Smooth muscle cell (in vitro differentiated cells): Measurements from ENCODE around the gene BLOC1S6. TPM values are rescaled to one million over a fixed set of nuclear protein-coding genes. Genes with fewer than 3 reads are reported as not detected.

Experiments used
- DNase-seq: peaks from one replicate; lab custom pipeline; 2025; ENCODE audit not compliant: unreplicated experiment; lab: John Stamatoyannopoulos, UW
- H2AFZ ChIP-seq: fragments of 200-600 bp; sonication (generic); 2 replicates; pipeline ENCODE4 v1.6.0; 2016; ENCODE audit warnings: antibody characterized with exemption, low read depth, mild to moderate bottlenecking
- H3F3A ChIP-seq: fragments of 200-600 bp; sonication (generic); 2 replicates; pipeline ENCODE4 v1.6.0; 2017; ENCODE audit warnings: antibody characterized with exemption, low read depth
- H3K27ac ChIP-seq: fragments of 200-600 bp; sonication (generic); 2 replicates; pipeline ENCODE4 v1.5.1; 2016; ENCODE audit warnings: low read depth, mild to moderate bottlenecking
- H3K27me3 ChIP-seq: fragments of 200-600 bp; sonication (generic); 2 replicates; pipeline ENCODE4 v1.6.1; 2016; ENCODE audit warnings: low read depth, mild to moderate bottlenecking
- H3K36me3 ChIP-seq: fragments of 200-600 bp; sonication (generic); 2 replicates; pipeline ENCODE4 v1.5.1; 2016; ENCODE audit warnings: low read depth
- H3K4me1 ChIP-seq: fragments of 200-600 bp; sonication (generic); 2 replicates; pipeline ENCODE4 v1.5.1; 2016; ENCODE audit warnings: low read depth
- H3K4me2 ChIP-seq: fragments of 200-600 bp; sonication (generic); 2 replicates; pipeline ENCODE4 v1.6.0; 2016; ENCODE audit warnings: mild to moderate bottlenecking
- H3K4me3 ChIP-seq: fragments of 200-600 bp; sonication (generic); 2 replicates; pipeline ENCODE4 v1.5.1; 2016; ENCODE audit warnings: mild to moderate bottlenecking
- H3K79me2 ChIP-seq: fragments of 200-600 bp; sonication (generic); 2 replicates; pipeline ENCODE4 v1.6.0; 2016; ENCODE audit warnings: low read depth, mild to moderate bottlenecking
- H3K9ac ChIP-seq: fragments of 200-600 bp; sonication (generic); 2 replicates; pipeline ENCODE4 v1.6.0; 2016; ENCODE audit warnings: low read depth
- H3K9me3 ChIP-seq: fragments of 200-600 bp; sonication (generic); replicated peaks from 2 replicates; pipeline ENCODE4 v1.5.1; 2016; ENCODE audit warnings: low read depth
- H4K20me1 ChIP-seq: fragments of 200-600 bp; sonication (generic); 2 replicates; pipeline ENCODE4 v1.6.0; 2016; ENCODE audit warnings: low read depth
- CTCF ChIP-seq: fragments of 200-600 bp; sonication (generic); IDR thresholded peaks from 2 replicates; pipeline ENCODE4 v1.5.1; 2017; ENCODE audit warnings: borderline replicate concordance, mild to moderate bottlenecking, antibody characterized with exemption; ENCODE audit not compliant: insufficient read depth, poor library complexity, severe bottlenecking
- WGBS: methylation state at CpG from one replicate; pipeline ENCODE4 v1.1.7; 2016; ENCODE audit warnings: low lambda C conversion rate; 5-methylcytosine and 5-hydroxymethylcytosine counted together
- polyA plus RNA-seq: library from polyadenylated mRNA; unstranded; fragments of >200 nt; fragmentation: Nextera tagmentation; extraction: Ambion mirVana; gene quantifications from 2 replicates; pipeline ENCODE4 v1.2.1, GENCODE V29; 2016
- small RNA-seq: library from RNA; depleted of rRNA; stranded (forward); fragments of <200 nt; gene quantifications from one replicate; pipeline ENCODE3, GENCODE V24; 2014
- total RNA-seq: library from RNA; depleted of rRNA; stranded (reverse); fragments of >200 nt; gene quantifications from 2 replicates; pipeline ENCODE4 v1.2.3, GENCODE V29; 2014

Gene BLOC1S6
- total and polyA plus RNA-seq, 2 experiments from 2014 or later: 34.8 to 50.3 TPM

GRCh38 chr15:45654749-45655148 is 67.6 kb downstream of the BLOC1S6 start:
- no peaks in the 10 kb centered on the region for H3K79me2 ChIP-seq
- H3K27ac ChIP-seq: no peak overlapping the region
- no peaks in the 10 kb centered on the region for H3K27me3 ChIP-seq
- WGBS: 89% methylated on average over 6 of the region's 6 CpGs
- H4K20me1 ChIP-seq: no peaks in the 10 kb centered on the region
- no peaks in the 10 kb centered on the region for H3F3A ChIP-seq
- H3K4me2 ChIP-seq: no peak overlapping the region
- no peaks in the 10 kb centered on the region for H3K9me3 ChIP-seq
- H3K4me3 ChIP-seq: no peak overlapping the region
- H3K4me1 ChIP-seq: no peaks in the 10 kb centered on the region
- no peak overlapping the region for H2AFZ ChIP-seq
- H3K9ac ChIP-seq: no peak overlapping the region
- H3K36me3 ChIP-seq: no peaks in the 10 kb centered on the region
- DNase-seq: no peak
- no peak for TF ChIP-seq CTCF

- no peaks in the 10 kb centered on the region for H3F3A ChIP-seq
- TF ChIP-seq CTCF: no peak
- no peaks in the 10 kb centered on the region for H3K4me1 ChIP-seq
- H3K9ac ChIP-seq: no peak overlapping the region
- no peaks in the 10 kb centered on the region for H3K79me2 ChIP-seq
- H4K20me1 ChIP-seq: no peaks in the 10 kb centered on the region
- H3K27ac ChIP-seq: no peak overlapping the region
- no peaks in the 10 kb centered on the region for H3K36me3 ChIP-seq
- H2AFZ ChIP-seq: no peak overlapping the region
- no peak for DNase-seq
- H3K4me3 ChIP-seq: no peak overlapping the region
- H3K9me3 ChIP-seq: no peaks in the 10 kb centered on the region
- H3K4me2 ChIP-seq: no peak overlapping the region
- H3K27me3 ChIP-seq: no peaks in the 10 kb centered on the region
- WGBS: 91% methylated on average over 2 of the region's 2 CpGs
These were observed 70.1 kb downstream of the BLOC1S6 start for GRCh38 chr15:45657254-45657653.

GRCh38 chr15:45657764-45658545 is 70.8 kb downstream of the BLOC1S6 start:
- no peak for TF ChIP-seq CTCF
- Histone ChIP-seq H3K27me3 (no peaks in the 10 kb centered on the region), H3K4me2 (no peak overlapping the region), H3K36me3 (no peaks in the 10 kb centered on the region), H3K4me3 (no peak overlapping the region), H3K9ac (no peak overlapping the region), H3K4me1 (no peaks in the 10 kb centered on the region), H3K27ac (no peak overlapping the region), H2AFZ (no peak overlapping the region), H4K20me1 (no peaks in the 10 kb centered on the region), H3K79me2 (no peaks in the 10 kb centered on the region), H3K9me3 (no peaks in the 10 kb centered on the region), H3F3A (no peaks in the 10 kb centered on the region)
- WGBS: 74% methylated on average over 8 of the region's 8 CpGs
- DNase-seq: no peak

Small RNA genes within 50 kb of the gene (small RNA-seq; reads per million reads assigned to genes)
- gene DPPA5P2 (not detected), gene RF00019 (not detected)

Other genes with a start within 250 kb of the BLOC1S6 start
- 0.67 and 1.1 TPM in 2 replicates for gene GATM, start 208.8 kb upstream of the BLOC1S6 start, total RNA-seq
- gene GATM, start 208.8 kb upstream of the BLOC1S6 start, polyA plus RNA-seq: 1.1 and 1.7 TPM in 2 replicates
- gene SLC30A4, start 64.6 kb upstream of the BLOC1S6 start, total RNA-seq: 4.8 and 7.9 TPM in 2 replicates
- gene SLC30A4, start 64.6 kb upstream of the BLOC1S6 start, polyA plus RNA-seq: 0.43 and 1.9 TPM in 2 replicates
- 9.9 and 10.9 TPM in 2 replicates for gene SQOR, start 47.6 kb downstream of the BLOC1S6 start, total RNA-seq
- 9.4 and 14.0 TPM in 2 replicates for gene SQOR, start 47.6 kb downstream of the BLOC1S6 start, polyA plus RNA-seq